Measurements from ENCODE around the gene RPL13. TPM values are rescaled to one million over a fixed set of nuclear protein-coding genes. Genes with fewer than 3 reads are reported as not detected.
A peak's percentile ranks its signal among the peaks of the same experiment; 100 is the strongest.

Gene RPL13
- total RNA-seq, result 2,389 TPM

DNA sequence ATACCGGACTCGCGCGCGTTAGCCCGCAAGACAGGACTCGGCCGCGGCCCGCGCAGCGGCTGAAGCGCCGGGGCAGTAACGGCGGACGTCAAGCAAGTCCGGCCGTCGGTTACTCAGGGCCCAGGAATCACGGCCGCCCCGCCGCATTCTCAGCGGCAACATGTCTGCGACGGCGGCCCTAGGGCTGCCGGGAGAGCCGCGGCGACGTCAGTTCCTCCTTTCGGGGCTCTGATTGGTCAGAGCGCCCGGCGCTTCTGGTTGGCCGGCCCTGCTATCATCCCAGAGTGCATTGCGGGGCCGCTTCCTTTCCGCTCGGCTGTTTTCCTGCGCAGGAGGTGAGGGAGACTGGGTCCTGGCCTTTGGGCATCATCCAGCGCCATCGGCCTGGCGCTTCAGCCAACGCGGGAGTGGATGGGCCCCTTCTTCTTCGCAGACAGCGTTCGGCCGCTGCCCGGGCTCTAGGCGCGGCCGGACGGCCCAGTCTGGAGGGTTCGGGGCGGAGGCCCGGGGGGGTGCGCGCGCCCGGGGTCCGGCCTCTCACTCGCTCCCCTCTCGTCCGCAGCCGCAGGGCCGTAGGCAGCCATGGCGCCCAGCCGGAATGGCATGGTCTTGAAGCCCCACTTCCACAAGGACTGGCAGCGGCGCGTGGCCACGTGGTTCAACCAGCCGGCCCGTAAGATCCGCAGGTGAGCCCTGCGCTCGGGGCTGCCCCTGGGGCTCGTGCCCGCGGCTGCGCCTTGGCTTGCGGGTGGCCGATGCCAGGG lies at the start of gene RPL13:
Gene RPL13, plus strand, starts transcription at position 305 of the 764 bp plus-strand sequence. Its CDS starts 278 bp downstream, at position 583.
- DNase-seq (ENCODE audit: low spot score), result peak; percentile 96

DNA sequence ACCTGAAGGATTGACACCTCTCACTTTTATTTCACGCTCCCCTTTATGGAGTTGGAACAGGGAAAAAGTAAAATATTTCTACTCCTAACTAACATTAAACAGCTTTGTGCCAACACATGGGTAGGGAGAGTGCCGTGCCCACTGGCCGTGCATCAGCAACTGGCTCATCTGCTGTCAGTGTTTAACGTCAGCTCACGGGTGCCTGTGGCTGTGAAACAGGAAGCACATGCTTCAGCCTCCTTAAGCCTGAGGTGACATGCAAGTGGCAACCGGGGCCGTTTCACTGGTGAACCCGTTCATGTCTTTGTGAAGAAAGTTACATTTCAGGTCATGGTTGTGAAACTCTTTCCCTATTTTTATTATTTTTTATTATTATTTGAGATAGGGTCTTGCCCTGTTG lies 49.1 kb upstream of the RPL13 start:
- DNase-seq (ENCODE audit: low spot score), result no peak

DNA sequence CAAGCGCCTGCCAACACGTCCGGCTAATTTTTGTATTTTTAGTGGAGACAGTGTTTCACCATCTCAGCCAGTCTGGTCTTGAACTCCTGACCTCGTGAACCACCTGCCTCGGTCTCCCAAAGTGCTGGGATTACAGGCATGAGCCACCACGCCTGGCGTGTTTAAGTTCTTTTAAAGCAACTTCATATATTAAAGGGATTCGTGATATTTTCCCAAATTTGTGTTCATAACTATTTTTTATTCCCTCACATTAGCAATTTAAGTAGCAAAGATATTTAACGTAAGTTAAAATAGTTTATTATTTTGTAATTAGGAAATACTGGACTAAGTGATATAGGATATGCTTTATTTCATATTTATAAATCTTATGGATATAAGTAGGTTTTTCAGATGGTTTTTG lies 48.0 kb upstream of the RPL13 start:
- no peak for DNase-seq (ENCODE audit: low spot score)

DNA sequence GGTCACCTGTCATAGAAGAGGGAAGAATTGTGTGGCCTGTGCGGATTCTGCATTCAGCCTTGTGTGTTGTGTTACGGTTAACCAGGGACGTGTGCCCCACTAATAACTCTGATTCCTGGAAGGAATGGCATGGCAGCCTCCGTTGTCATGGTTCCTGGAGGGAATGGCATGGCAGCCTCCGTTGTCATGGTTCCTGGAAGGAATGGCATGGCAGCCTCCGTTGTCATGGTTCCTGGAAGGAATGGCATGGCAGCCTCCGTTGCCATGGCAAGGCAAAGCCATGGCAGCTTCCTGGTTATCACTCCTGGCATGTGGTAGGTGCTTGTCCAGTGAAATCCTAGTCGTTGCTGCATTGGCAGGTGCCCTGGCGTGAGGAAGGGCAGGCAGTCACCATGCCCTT lies 43.4 kb upstream of the RPL13 start:
- DNase-seq (ENCODE audit: low spot score), result no peak

DNA sequence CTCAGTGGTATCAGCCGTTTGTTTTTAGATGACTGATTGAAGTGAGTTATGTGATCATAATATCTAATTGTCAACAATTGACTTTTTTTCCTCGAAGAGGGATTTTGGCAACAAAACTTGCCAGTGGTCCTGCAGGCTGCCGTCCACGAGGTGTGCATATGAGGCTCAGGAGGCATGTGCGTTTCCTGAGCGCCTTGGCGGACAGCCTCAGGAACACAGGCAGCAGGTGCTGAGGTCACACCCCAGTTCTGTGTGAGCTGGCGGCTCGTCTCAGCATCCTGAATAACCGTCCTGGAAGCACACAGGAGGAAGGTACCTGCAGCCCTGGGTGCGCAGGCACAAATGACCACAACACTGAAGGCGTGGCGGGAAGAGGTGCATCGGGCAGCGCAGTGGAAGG lies 40.6 kb upstream of the RPL13 start:
- no peak for DNase-seq (ENCODE audit: low spot score)

DNA sequence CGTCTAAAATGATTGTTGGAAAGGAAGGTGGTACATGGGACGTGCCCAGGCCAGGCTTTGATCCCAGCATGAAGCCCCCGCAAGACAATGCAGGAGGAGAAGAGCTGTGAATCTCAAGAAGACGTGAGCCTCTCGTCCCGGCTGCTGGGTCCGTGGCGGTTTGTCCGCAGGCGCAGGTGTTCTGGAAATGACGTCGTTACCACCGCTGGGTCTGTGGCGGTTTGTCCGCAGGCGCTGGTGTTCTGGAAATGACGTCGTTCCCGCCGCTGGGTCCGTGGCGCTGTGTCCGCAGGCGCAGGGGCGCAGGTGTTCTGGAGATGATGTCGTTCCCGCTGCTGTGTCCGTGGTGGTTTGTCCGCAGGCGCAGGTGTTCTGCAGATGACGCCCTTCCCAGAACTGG lies 38.2 kb upstream of the RPL13 start:
- no peak for DNase-seq (ENCODE audit: low spot score)

DNA sequence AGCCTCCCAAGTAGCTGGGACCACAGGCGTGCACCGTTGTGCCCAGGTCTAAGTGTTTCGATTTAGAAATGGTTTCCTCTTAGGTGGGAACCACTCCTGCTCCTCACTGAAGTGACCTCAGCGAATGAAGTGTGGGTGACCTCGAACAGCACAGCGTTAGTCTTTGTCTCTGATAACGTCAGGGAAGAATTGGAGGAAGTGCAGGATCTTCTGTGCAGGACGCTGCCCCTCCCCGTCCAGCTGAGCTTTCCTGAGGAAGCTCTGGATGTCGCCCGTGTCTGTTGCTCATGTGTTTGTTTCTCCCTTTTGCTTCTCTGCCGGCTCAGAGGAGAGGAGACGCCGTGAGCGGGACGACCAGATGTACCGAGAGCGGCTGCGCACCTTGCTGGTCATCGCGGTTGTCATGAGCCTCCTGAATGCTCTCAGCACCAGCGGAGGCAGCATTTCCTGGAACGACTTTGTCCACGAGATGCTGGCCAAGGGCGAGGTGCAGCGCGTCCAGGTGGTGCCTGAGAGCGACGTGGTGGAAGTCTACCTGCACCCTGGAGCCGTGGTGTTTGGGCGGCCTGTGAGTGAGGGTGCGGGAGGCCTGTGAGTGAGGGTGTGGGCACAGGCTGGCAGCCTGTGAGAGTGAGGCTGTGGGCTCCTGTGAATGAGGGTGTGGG lies 36.7 kb upstream of the RPL13 start:
- no peak for DNase-seq (ENCODE audit: low spot score)

DNA sequence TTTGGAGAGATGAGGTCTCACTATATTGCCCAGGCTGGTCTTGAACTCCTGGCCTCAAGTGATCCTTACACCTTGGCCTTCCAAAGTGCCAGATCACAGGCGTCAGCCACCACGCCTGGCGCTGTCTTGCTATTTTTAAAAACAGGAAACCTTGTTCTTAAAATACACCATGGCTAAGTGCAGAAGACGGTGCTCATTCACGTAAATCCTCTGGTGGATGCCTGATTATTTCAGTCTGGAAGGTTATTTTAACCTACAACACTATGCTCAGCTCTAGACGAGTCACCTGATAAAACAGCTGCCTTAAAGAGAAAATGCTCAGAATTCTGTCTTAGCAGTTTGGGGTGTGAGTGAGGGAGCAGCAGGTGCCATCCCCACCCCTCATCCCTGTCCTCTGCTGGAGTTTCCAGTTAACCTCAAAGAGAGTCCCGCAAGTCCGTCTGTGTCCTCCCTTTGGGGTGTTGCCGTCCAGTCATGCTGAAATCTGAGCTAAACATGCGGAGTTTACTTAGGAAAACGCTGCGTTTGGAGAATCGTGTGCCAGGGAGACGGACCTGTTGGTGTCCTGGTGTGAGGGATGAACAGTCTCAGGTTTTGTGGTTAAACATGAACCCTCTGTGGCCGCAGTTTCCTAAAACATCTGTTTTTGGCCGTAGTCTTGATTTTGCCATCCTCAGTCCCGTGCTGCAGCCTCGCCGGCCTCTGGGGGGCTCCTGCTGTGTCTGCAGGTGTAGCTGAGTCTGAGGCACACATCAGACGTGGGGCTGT lies 35.2 kb upstream of the RPL13 start:
- DNase-seq (ENCODE audit: low spot score), result no peak

DNA sequence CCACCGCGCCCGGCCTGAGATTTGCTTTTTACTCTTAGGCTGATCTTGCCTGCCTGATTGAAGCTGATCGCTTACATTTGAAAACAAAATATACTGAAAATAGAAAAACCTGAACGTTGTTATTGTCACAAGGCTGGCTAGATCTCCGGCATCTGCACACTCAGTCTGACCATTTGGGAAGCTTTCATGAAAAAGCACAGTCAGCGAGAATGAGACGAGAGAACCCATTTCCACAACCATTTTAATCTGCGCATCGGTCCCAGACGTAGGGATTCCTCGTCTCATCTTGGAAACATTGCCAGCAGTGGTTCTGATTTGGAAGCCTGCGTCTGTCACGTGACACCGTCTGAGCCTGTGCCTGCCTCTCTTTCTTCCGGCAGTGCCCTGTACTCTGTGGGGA lies 31.4 kb upstream of the RPL13 start:
- no peak for DNase-seq (ENCODE audit: low spot score)

DNA sequence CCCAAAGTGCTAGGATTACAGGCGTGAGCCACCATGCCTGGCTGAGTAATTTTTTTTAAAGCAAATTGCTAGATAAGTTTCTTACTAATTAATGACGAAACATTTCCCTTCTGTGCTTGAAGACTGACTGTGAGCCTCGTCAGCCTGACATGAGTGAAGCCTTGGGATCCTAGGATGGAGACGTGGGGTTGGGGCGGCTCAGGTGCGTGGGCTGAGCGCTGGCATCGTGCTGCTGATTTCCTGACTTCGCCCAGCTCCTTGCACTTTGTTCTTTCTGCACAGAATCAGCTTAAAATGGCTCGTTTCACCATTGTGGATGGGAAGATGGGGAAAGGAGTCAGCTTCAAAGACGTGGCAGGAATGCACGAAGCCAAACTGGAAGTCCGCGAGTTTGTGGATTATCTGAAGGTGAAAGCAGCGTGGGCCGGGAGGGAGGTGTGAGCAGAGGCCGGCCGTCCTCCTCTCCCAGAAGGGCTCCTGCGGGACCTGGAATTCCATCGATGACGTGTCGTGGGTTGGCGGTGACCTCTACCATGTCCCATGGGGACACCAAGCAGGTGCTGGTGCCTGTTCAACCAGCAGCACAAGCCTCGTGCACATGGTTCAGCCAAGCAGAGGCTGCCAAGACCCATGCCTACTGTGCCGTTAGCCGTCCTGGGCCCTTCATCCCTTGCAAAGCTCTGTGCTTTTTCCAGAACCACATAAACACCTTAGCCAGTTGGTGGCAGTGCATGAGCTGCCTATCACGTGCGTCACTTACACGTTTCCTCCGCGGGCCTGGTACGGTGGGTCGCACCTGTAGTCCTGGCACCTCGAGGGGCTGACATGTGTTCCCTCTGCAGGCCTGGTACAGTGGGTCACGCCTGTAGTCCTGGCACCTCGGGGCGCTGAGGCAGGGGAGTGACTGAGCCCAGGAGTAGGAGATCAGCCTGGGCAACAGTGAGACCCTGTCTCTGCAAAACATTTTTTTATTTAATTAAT lies 29.8 kb upstream of the RPL13 start:
- no peak for DNase-seq (ENCODE audit: low spot score)

DNA sequence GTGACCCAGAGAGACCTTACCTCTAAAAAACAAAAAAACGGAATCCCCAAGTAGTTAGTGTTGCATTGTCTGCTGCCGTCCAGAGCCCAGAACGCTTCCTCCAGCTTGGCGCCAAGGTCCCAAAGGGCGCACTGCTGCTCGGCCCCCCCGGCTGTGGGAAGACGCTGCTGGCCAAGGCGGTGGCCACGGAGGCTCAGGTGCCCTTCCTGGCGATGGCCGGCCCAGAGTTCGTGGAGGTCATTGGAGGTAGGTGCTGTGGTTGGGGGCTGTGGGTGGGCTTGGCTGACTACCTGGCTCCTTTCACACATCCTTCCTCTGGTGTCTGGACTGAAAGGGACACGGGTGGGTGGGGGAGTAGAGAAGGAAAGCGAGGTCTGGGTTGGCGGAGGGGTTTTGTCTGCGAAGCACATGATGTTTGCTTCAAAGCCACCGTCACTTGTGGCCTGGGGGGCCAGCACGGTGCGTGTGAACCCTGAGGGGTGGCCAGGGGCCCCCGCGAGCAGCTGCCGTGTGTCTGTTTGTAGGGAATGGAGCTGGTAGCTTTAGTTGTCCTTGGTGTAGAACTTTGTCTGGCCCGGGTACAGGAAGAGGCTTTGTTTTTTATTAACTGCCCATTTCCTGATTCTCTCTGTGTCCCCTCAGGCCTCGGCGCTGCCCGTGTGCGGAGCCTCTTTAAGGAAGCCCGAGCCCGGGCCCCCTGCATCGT lies 28.5 kb upstream of the RPL13 start:
- no peak for DNase-seq (ENCODE audit: low spot score)

DNA sequence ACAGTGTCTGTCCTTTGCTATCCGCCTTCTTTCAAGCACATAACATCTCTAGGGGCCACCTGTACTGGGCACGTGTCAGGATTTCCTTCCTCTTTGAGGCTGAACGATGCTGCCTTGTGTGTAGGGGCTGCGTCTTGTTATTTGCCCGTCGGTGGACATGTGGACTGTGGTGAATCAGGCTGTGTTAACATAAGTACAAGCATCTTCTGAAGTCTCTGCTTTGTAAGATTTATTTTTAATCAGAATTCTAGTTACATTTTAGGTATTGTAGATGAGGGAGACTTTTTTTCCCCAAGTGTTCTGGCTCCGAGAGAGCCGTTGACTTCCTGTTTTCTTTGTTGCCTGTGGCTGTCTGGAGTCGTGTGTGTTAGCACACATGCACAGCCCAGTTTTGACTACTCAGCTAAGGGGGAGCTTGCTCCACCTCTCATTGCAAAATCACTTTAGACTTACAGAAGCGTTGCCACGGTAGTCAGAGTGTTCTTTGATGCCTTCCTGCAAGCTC lies 26.2 kb upstream of the RPL13 start:
- DNase-seq (ENCODE audit: low spot score), result no peak

DNA sequence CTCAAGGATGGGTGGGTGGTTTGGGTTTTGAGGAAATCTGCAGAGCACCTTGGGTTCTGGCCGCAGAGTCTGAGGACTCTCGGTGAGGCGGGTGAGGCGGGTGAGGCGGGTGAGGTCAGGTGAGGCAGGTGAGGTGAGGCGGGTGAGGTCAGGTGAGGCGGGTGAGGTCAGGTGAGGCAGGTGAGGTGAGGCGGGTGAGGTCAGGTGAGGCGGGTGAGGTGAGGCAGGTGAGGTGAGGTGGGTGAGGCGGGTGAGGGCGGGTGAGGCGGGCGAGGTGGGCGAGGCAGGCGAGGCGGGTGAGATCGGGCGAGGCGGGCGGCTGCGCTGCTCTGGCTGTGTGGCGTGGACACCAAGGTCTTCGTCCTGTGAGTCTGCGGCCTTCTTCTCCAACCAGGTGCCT lies 24.1 kb upstream of the RPL13 start:
- no peak for DNase-seq (ENCODE audit: low spot score)

DNA sequence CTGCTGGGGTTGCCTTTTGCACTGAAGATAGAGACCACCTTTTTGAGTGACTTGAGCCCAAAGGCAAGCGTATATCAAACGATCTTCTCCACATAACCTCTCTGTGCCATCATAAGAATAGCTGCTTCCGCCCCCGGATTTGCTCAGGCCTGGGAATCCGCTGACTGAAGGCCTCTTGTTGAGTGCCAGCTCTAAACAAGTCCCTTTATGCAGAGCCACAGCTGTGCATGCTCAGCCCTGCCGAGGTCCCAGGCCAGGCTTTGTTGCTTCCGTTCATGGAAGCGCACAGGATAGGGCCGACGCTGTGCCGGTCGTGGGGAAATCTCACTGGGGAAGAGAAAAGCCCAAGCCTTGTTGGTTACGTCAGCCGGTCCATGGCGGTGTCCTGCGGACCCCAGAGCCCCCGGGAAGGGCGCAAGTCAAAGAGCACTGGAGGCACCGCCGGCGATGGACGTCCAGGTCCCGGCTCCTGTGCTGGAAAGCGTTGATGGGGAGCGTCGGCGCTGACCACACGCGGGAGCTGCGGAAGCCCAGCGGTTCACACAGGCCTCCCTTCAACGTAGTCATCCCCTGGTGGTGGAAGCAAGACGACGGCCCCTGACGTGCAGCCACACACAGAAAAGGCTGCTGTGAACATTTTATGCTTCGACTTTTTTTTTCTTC lies 23.5 kb upstream of the RPL13 start:
- DNase-seq (ENCODE audit: low spot score), result no peak

DNA sequence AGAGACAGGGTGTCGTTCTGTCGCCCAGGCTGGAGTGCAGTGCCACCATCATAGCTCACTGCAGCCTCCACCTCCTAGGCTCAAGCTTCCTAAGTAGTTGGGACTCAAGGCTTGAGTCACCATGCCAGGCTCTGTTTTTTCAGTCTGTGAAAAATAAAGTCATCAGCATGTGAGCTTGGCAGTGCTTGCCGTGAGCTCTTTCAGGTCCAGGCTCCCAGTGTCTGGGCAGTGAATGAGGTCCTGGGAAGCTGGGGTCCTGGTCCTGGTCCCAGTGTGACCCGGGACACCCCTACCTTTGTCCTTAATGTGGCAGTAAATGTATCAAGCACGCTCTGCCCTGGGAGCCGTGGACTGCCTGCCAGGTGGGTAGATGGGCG lies 22.9 kb upstream of the RPL13 start:
- DNase-seq (ENCODE audit: low spot score), result no peak

DNA sequence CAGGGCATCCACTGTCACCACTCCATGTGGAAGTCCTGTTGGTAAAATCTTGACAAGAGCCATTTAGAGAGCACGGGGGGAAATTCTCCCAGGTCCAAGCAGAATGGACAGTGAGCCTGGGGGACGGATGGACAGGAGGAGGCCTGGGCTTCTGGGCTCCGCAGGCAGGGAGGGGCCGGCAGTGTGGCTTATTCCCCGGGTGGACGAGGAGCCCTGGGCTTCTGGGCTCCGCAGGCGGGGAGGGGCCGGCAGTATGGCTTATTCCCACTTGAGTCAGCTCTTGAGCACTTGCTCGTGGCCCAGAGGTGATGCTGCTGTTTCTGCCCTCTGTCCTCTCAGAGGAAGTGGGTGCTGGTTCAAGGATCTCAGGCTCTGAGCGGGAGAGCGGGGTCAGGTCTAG lies 22.2 kb upstream of the RPL13 start:
- no peak for DNase-seq (ENCODE audit: low spot score)

DNA sequence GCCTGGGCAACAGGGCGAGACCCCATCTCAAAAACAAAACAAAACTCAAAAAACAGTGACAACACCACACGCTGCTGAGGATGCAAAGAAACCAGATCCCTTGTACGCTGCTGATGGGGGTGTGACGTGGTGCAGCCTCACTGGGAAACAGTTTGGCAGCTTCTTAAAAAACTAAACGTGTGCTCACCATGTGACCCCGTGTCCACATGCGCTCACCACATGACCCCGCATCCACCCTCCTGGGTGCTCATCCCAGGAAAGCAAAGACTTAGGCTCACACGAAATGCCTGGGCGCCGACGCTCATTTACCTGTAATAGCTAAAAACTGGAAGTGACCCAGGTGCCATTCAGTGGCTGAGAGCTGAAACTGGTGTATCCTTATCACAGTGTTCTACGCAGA lies 19.9 kb upstream of the RPL13 start:
- no peak for DNase-seq (ENCODE audit: low spot score)

DNA sequence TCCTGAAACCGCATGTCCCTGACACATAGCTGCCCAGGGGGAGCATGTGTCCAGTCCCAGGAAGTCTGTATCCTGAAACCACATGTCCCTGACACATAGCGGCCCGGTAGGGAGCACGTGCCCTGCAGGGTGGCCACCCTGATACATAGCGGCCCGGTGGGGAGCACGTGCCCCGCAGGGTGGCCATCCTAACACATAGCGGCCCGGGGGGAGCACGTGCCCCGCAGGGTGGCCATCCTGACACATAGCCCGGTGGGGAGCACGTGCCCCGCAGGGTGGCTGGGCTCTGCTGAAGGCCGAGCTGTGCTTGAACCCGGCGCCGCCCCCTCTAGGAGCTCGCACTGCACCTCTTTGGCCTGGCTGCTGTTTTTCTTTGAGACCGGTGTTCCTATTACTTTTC lies 18.7 kb upstream of the RPL13 start:
- DNase-seq (ENCODE audit: low spot score), result no peak

DNA sequence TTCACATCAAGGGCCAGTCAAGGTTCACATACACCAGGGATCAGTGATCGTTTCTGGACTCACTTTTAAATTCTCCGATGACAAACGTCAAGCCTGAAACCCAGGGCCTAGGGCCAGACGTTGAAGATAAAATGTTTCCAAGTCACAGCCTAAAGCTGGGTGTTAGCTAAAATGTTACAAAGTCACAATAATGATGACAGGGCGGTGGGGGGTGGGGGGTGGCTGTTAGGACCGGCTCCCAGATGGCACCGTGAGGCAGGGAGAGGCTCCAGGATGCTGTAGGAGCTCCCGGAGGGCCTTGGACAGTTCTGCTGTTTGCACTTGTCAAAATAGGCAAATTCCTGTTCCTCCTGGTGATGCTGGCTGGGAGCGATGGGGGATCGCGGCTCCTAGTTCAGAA lies 16.4 kb upstream of the RPL13 start:
- no peak for DNase-seq (ENCODE audit: low spot score)

DNA sequence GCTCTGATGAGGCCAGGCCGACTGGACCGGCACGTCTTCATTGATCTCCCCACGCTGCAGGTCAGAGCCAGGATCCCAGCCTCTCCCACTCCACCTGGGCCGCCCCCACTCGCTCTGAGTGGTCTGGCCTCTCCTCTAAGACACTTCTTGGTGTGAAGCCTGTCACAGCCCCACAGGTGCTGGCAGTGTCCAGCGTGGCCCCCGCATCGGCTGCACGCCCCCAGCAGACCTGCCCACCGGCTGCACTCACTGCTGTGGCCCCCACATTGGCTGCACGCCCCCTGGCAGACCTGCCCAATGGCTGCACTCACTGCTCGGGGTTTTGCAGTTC lies 15.8 kb upstream of the RPL13 start:
- no peak for DNase-seq (ENCODE audit: low spot score)

All from ureter (tissue), 1 donor.